B cell (primary cell): Measurements from ENCODE around the gene EFNA5.

ENCODE experiments used
- EZH2 ChIP-seq: IDR thresholded peaks from 2 replicates; pipeline ENCODE4 v1.6.1; 2012; ENCODE audit warnings: borderline replicate concordance, low read depth, mild to moderate bottlenecking, moderate library complexity, low read length; ENCODE audit not compliant: insufficient read depth, poor library complexity, severe bottlenecking
- TF ChIP-seq, protein P1 (sequence below): fragments of 200-600 bp; IDR thresholded peaks from one replicate; pipeline ENCODE4 v1.8.0; 2022; ENCODE audit warnings: antibody characterized with exemption, mild to moderate bottlenecking

DNA sequence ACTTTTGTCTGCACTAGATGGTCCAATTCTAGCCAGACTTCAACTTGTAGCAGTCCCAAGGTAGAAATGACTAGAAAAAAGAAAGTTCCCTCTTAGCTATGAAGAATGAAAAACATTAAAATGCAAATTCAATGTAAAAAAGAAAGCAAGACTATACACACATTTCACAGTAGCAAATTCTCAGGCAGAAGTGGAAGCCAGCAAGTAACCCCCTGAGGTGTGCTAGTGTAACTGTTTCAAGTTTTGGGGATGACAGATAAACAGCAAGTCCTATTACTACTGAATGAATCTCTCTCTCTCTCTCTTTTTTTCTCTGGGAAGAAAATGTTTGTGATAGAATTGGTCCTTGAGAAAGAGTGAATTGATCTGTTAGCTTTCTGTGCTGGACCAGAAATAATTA, 185.6 kb downstream of the EFNA5 start:
- TF ChIP-seq, protein P1, sequence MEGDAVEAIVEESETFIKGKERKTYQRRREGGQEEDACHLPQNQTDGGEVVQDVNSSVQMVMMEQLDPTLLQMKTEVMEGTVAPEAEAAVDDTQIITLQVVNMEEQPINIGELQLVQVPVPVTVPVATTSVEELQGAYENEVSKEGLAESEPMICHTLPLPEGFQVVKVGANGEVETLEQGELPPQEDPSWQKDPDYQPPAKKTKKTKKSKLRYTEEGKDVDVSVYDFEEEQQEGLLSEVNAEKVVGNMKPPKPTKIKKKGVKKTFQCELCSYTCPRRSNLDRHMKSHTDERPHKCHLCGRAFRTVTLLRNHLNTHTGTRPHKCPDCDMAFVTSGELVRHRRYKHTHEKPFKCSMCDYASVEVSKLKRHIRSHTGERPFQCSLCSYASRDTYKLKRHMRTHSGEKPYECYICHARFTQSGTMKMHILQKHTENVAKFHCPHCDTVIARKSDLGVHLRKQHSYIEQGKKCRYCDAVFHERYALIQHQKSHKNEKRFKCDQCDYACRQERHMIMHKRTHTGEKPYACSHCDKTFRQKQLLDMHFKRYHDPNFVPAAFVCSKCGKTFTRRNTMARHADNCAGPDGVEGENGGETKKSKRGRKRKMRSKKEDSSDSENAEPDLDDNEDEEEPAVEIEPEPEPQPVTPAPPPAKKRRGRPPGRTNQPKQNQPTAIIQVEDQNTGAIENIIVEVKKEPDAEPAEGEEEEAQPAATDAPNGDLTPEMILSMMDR: no peak
- no peak for TF ChIP-seq EZH2
